HL-60 (cell line): ENCODE data around the gene COL6A2.
"Not testable (repeated sequence)": the region's sequence is repeated elsewhere in the genome, so short reads cannot be mapped to it uniquely, and the experiment has no call there.

Experiments used
- DNase-seq, 2 experiments: peaks; one replicate each; pipeline ENCODE4 v3.0.0-alpha.2; 2010 to 2020; ENCODE audit warnings: low read depth in 1 of 2, low spot score in 1 of 2
- H3K27ac ChIP-seq: fragments of 250-450 bp; sonication (Bioruptor Pico); replicated peaks from 2 replicates; pipeline ENCODE4 v1.5.1; 2020; ENCODE audit warnings: mild to moderate bottlenecking, moderate library complexity
- H3K27me3 ChIP-seq: fragments of 250-450 bp; sonication (Bioruptor Pico); 2 replicates; pipeline ENCODE4 v1.5.1; 2021; ENCODE audit warnings: mild to moderate bottlenecking, moderate library complexity; ENCODE audit not compliant: insufficient read depth, poor library complexity, severe bottlenecking
- H3K4me3 ChIP-seq: replicated peaks from 2 replicates; pipeline ENCODE4 v1.5.1; 2011; ENCODE audit warnings: mild to moderate bottlenecking, control low read depth, low read length; ENCODE audit not compliant: insufficient read depth
- GABPA ChIP-seq: IDR thresholded peaks from 2 replicates; pipeline ENCODE4 v1.6.1; 2012; ENCODE audit warnings: low read depth
- POLR2AphosphoS5 ChIP-seq: IDR thresholded peaks from 2 replicates; pipeline ENCODE4 v1.6.1; 2012; ENCODE audit warnings: low read depth
- SPI1 ChIP-seq: IDR thresholded peaks from 2 replicates; pipeline ENCODE4 v1.6.1; 2012; ENCODE audit warnings: low read depth, mild to moderate bottlenecking, borderline replicate concordance
- TF ChIP-seq, protein P1 (sequence below): IDR thresholded peaks from one replicate; pipeline ENCODE4 v1.5.1; 2011; ENCODE audit warnings: low read length, control low read depth, inconsistent platforms; ENCODE audit not compliant: insufficient read depth
- TF ChIP-seq, protein P2 (sequence below): IDR thresholded peaks from 2 replicates; pipeline ENCODE4 v1.6.1; 2012; ENCODE audit warnings: low read depth; ENCODE audit not compliant: insufficient replicate concordance

COL6A2 gene

DNA sequence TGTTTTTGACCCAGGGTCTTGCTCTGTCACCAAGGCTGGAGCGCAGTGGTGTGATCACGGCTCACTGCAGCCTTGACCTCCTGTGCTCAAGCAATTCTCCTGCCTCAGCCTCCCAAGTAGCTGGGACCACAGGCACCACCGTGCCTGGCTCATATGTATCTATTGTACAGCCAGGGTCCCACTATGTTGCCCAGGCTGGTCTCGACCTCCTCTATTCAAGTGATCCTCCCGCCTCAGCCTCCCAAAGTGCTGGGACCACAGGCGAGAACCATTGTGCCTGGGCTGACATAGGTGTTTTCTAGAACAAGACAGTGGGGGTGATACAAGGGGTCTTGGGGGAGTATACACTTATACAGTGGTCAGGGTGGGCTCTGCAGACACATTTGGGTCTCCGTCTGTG lies 40.0 kb downstream of the COL6A2 start:
- DNase-seq: no peak
- no peak overlapping the region for H3K27ac ChIP-seq
- TF ChIP-seq POLR2AphosphoS5: no peak
- TF ChIP-seq, protein P1, sequence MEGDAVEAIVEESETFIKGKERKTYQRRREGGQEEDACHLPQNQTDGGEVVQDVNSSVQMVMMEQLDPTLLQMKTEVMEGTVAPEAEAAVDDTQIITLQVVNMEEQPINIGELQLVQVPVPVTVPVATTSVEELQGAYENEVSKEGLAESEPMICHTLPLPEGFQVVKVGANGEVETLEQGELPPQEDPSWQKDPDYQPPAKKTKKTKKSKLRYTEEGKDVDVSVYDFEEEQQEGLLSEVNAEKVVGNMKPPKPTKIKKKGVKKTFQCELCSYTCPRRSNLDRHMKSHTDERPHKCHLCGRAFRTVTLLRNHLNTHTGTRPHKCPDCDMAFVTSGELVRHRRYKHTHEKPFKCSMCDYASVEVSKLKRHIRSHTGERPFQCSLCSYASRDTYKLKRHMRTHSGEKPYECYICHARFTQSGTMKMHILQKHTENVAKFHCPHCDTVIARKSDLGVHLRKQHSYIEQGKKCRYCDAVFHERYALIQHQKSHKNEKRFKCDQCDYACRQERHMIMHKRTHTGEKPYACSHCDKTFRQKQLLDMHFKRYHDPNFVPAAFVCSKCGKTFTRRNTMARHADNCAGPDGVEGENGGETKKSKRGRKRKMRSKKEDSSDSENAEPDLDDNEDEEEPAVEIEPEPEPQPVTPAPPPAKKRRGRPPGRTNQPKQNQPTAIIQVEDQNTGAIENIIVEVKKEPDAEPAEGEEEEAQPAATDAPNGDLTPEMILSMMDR: no peak
- no peak for TF ChIP-seq SPI1
- no peak for TF ChIP-seq GABPA
- TF ChIP-seq, protein P2, sequence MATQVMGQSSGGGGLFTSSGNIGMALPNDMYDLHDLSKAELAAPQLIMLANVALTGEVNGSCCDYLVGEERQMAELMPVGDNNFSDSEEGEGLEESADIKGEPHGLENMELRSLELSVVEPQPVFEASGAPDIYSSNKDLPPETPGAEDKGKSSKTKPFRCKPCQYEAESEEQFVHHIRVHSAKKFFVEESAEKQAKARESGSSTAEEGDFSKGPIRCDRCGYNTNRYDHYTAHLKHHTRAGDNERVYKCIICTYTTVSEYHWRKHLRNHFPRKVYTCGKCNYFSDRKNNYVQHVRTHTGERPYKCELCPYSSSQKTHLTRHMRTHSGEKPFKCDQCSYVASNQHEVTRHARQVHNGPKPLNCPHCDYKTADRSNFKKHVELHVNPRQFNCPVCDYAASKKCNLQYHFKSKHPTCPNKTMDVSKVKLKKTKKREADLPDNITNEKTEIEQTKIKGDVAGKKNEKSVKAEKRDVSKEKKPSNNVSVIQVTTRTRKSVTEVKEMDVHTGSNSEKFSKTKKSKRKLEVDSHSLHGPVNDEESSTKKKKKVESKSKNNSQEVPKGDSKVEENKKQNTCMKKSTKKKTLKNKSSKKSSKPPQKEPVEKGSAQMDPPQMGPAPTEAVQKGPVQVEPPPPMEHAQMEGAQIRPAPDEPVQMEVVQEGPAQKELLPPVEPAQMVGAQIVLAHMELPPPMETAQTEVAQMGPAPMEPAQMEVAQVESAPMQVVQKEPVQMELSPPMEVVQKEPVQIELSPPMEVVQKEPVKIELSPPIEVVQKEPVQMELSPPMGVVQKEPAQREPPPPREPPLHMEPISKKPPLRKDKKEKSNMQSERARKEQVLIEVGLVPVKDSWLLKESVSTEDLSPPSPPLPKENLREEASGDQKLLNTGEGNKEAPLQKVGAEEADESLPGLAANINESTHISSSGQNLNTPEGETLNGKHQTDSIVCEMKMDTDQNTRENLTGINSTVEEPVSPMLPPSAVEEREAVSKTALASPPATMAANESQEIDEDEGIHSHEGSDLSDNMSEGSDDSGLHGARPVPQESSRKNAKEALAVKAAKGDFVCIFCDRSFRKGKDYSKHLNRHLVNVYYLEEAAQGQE: no peak

DNA sequence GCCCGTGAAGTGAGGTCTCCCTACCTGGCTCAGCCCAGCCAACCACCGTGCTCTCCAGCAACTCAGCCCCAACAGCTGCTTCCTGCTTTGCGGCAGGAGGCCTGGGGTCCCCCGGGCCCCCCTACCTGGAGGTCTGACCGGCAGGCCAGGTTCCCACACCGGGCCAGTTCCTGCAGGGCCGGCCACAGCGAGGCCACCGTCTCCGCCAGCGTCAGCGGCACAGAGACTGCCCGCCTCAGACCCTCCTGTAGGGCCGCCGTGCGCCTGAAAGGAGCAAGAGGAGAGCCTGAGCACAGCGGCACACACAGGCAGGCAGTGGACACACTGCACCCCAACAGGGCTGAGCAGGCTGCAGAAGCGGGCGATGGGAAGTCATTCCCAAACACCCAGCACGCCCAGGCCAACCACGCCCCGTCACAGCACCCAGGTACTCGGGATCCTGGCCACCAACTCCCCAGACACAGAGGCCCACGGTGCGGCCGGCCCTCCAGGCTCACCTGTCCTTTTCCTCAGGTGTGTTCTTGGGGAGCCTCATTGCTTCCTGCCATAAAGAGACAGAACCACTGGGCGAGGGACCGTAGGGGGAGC lies 40.6 kb downstream of the COL6A2 start:
- H3K27ac ChIP-seq: no peak overlapping the region
- DNase-seq: no peak
- TF ChIP-seq GABPA (no peak), POLR2AphosphoS5 (no peak), SPI1 (no peak)
- TF ChIP-seq, protein P1: no peak
- TF ChIP-seq, protein P2: no peak
- no peaks in the 10 kb centered on the region for H3K27me3 ChIP-seq
- no peak overlapping the region for H3K4me3 ChIP-seq

More for the DNA sequence above, 40.0 kb downstream of the COL6A2 start:
- H3K27me3 ChIP-seq: no peaks in the 10 kb centered on the region
- no peak overlapping the region for H3K4me3 ChIP-seq

DNA sequence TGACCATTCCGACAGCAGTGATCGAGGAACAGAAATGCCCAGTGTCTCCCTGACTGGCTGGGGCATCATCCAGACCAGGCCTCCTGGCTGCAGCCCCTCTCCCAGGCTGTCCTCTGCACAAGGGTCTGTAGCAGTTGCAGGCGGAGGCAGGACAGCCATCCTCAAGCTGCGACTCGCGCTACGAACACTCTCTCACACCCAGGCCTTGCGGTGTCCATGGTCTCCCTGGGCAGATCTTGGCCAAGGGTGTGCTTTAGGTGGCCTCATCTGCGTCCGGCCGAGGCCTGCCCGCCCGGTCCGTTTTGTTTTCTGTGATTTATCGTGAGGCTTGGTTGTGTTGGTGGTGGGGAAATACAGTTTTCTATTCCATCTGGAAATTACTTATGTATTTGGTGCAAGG lies 41.8 kb downstream of the COL6A2 start:
- no peak overlapping the region for H3K4me3 ChIP-seq

DNA sequence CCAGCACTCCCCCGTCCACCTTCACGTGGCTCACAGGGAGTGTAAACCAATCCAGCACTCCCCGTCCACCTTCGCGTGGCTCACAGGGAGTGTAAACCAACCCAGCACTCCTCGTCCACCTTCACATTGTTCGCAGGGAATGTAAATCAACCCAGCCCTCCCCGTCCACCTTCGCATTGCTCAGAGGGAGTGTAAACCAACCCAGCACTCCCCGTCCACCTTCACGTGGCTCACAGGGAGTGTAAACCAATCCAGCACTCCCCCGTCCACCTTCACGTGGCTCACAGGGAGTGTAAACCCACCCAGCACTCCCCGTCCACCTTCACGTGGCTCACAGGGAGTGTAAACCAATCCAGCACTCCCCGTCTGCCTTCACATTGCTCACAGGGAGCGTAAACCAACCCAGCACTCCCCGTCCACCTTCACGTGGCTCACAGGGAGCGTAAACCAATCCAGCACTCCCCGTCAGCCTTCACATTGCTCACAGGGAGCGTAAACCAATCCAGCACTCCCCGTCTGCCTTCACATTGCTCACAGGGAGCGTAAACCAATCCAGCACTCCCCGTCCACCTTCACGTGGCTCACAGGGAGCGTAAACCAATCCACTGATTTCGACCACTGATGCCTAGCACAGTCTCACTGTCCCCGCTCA lies 42.6 kb downstream of the COL6A2 start:
- not testable (repeated sequence) for H3K27ac ChIP-seq, H3K4me3 ChIP-seq, DNase-seq, H3K27me3 ChIP-seq

More for the DNA sequence above, 41.8 kb downstream of the COL6A2 start:
- DNase-seq: no peak
- Histone ChIP-seq H3K27ac (no peak overlapping the region), H3K27me3 (no peaks in the 10 kb centered on the region)
- TF ChIP-seq POLR2AphosphoS5: no peak
- no peak for TF ChIP-seq SPI1
- TF ChIP-seq GABPA: no peak
